Kidney (tissue), 14 donors: ENCODE data around the gene HABP2. TPM values are rescaled to one million over a fixed set of nuclear protein-coding genes. Genes with fewer than 3 reads are reported as not detected.

Experiments
- DNase-seq, 5 donors: peaks; one replicate each; pipeline ENCODE4 v3.0.0-alpha.2; 2013 to 2020
- FAIRE-seq: peaks from 2 replicates; lab custom pipeline; 2012; peaks lifted over from hg19 to GRCh38; lab: Jason Lieb, UNC
- H3K27ac ChIP-seq, 2 donors: one replicate each; pipeline ENCODE4 v1.7.0; 2013; ENCODE audit warnings: low read depth in 2 of 2, low read length in 2 of 2, inconsistent platforms in 1 of 2
- H3K27me3 ChIP-seq: one replicate; pipeline ENCODE4 v1.7.1; 2013; ENCODE audit warnings: low read length, inconsistent platforms; ENCODE audit not compliant: control insufficient read depth, insufficient read depth
- H3K36me3 ChIP-seq, 3 donors: one replicate each; pipeline versions ENCODE4 v1.7.0 to v1.7.1; 2013; ENCODE audit warnings: low read length in 3 of 3, control low read depth in 1 of 3, inconsistent platforms in 1 of 3; ENCODE audit not compliant: insufficient read depth in 3 of 3, control insufficient read depth in 2 of 3
- H3K4me1 ChIP-seq, 3 donors: one replicate each; pipeline versions ENCODE4 v1.7.0 to v1.7.1; 2013; ENCODE audit warnings: low read length in 3 of 3, inconsistent platforms in 1 of 3, low read depth in 1 of 3; ENCODE audit not compliant: control insufficient read depth in 2 of 3, insufficient read depth in 2 of 3
- H3K4me3 ChIP-seq, 3 donors: one replicate each; pipeline versions ENCODE4 v1.7.0 to v1.8.1; 2013; ENCODE audit warnings: low read length in 3 of 3, control low read depth in 1 of 3, inconsistent platforms in 1 of 3
- H3K9ac ChIP-seq, 3 donors: one replicate each; pipeline versions ENCODE4 v1.7.0 to v1.7.1; 2013; ENCODE audit warnings: low read length in 3 of 3, control low read depth in 1 of 3, inconsistent platforms in 1 of 3
- H3K9me3 ChIP-seq, 3 donors: one replicate each; pipeline versions ENCODE4 v1.7.0 to v1.7.1; 2013; ENCODE audit warnings: low read length in 3 of 3, control low read depth in 1 of 3, inconsistent platforms in 1 of 3; ENCODE audit not compliant: control insufficient read depth in 2 of 3, insufficient read depth in 1 of 3
- intact Hi-C: fragments of 100-400 bp; cut with DNase I; formaldehyde crosslinking; loops from one replicate; pipeline ENCODE4 v1.11.1; 2022
- polyA plus RNA-seq: library from polyadenylated mRNA; stranded (reverse); fragments of 350-450 nt; fragmentation: Illumina TruSeq; extraction: RNeasy Lipid Tissue Mini Kit (QIAGEN cat#74804); gene quantifications from one replicate; pipeline ENCODE4 v1.2.3, GENCODE V29; 2014; ENCODE audit warnings: low read depth, low replicate concordance; ENCODE audit not compliant: insufficient read depth
- total RNA-seq: library from RNA; stranded (reverse); fragmentation: NEBNext Ultra II Directional; extraction: Animal tissue kit (Norgen Biotek cat#: 25700); gene quantifications from one replicate; pipeline ENCODE4 v1.2.1, GENCODE V29; 2021
- TF ChIP-seq, protein P1 (sequence below): IDR thresholded peaks from 3 replicates; pipeline ENCODE4 v1.5.1; 2012; ENCODE audit warnings: mild to moderate bottlenecking, moderate library complexity, borderline replicate concordance; ENCODE audit not compliant: insufficient read depth; ENCODE audit errors: extremely low read depth
- donor health status: control.
- donor health status: control.
- donor health status: control.
- donor health status: control.
- donor health status: control.
- donor health status: DM: yes; HTN: yes; CAD: no.
- donor health status: Normal renal cell carcinoma (clear cell type).

The HABP2 gene
- total and polyA plus RNA-seq, 2 donors from 2014 or later: 25.6 to 27.4 TPM

DNA sequence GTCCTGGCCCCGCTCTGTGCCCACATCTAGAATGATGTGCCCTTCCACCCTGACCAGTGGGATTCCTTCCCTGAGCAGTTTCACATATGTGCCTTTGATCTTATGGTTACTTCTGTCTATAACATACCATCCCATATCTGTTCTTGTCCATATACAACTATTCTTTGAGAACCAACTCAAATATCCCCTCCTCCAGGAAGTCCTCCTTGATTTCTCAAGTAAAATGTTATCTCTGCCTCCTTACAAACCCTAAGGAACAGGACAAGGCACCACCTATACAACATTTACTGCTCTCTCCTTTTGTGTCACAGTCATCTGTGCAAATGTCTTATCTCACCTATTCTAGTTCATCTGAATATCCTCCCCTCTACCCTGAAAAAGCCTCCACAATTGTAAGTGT, 28.2 kb downstream of the HABP2 start:
- Histone ChIP-seq H3K9ac (no peak overlapping the region), H3K27ac (no peak overlapping the region), H3K9me3 (no peaks in the 10 kb centered on the region), H3K4me3 (no peak overlapping the region), H3K27me3 (no peaks in the 10 kb centered on the region), H3K36me3 (no peaks in the 10 kb centered on the region), H3K4me1 (no peaks in the 10 kb centered on the region)
- intact Hi-C loops: no loop called here
- DNase-seq (no peak), FAIRE-seq (no peak)
- TF ChIP-seq, protein P1, sequence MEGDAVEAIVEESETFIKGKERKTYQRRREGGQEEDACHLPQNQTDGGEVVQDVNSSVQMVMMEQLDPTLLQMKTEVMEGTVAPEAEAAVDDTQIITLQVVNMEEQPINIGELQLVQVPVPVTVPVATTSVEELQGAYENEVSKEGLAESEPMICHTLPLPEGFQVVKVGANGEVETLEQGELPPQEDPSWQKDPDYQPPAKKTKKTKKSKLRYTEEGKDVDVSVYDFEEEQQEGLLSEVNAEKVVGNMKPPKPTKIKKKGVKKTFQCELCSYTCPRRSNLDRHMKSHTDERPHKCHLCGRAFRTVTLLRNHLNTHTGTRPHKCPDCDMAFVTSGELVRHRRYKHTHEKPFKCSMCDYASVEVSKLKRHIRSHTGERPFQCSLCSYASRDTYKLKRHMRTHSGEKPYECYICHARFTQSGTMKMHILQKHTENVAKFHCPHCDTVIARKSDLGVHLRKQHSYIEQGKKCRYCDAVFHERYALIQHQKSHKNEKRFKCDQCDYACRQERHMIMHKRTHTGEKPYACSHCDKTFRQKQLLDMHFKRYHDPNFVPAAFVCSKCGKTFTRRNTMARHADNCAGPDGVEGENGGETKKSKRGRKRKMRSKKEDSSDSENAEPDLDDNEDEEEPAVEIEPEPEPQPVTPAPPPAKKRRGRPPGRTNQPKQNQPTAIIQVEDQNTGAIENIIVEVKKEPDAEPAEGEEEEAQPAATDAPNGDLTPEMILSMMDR: no peak

GRCh38 chr10:113583571-113583970, 30.7 kb downstream of the HABP2 start:
- no peaks in the 10 kb centered on the region for H3K4me1 ChIP-seq
- H3K9ac ChIP-seq: no peak overlapping the region
- no peak overlapping the region for H3K4me3 ChIP-seq
- intact Hi-C loops: no loop called here
- no peaks in the 10 kb centered on the region for H3K27me3 ChIP-seq
- no peaks in the 10 kb centered on the region for H3K9me3 ChIP-seq
- no peak for DNase-seq
- FAIRE-seq: no peak
- TF ChIP-seq, protein P1: no peak
- H3K27ac ChIP-seq: no peak overlapping the region
- no peaks in the 10 kb centered on the region for H3K36me3 ChIP-seq

- TF ChIP-seq, protein P1: no peak
These were observed 33.1 kb downstream of the HABP2 start for GRCh38 chr10:113585949-113586348.

DNA sequence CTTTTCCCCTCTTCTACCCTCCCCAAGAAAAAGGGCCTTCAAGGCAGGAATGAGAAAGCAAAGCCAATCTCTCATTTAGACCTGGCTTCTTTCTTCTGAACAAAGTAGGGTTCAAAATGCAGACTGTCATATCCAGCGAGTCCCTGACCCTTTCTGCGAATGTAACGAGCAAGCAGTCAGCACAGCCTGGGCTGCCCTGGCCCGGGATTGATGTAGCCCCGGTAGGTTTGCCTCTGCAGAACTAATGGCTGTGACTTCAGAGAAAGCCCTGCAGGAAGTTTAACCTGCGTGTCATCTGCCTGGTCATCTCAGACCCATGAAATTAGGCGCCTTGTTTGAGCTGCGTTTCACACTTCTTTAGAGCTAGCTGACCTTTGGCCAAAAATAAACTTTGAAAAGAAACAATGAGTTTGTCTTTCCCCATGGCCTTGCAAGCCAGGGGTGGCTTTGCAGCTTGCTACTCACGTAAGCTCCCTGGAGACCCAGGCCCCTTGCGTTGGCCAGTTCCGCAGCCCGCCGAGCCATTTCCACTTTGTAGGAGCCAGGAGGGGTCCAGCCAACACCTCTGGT, 36.4 kb downstream of the HABP2 start:
- no peaks in the 10 kb centered on the region for H3K36me3 ChIP-seq
- H3K4me3 ChIP-seq: no peak overlapping the region
- no peaks in the 10 kb centered on the region for H3K4me1 ChIP-seq
- DNase-seq (no peak), FAIRE-seq (no peak)
- H3K27ac ChIP-seq: no peak overlapping the region
- H3K9me3 ChIP-seq: no peaks in the 10 kb centered on the region
- H3K9ac ChIP-seq: no peak overlapping the region
- intact Hi-C loops: no loop called here
- no peaks in the 10 kb centered on the region for H3K27me3 ChIP-seq
- TF ChIP-seq, protein P1: no peak

More at GRCh38 chr10:113585949-113586348, 33.1 kb downstream of the HABP2 start:
- no peak overlapping the region for H3K27ac ChIP-seq
- H3K9ac ChIP-seq: no peak overlapping the region
- FAIRE-seq (no peak), DNase-seq (no peak)
- no peaks in the 10 kb centered on the region for H3K9me3 ChIP-seq
- H3K36me3 ChIP-seq: no peaks in the 10 kb centered on the region
- no peak overlapping the region for H3K4me3 ChIP-seq
- intact Hi-C loops: no loop called here
- H3K4me1 ChIP-seq: no peaks in the 10 kb centered on the region
- H3K27me3 ChIP-seq: no peaks in the 10 kb centered on the region
